Activated T-cell treated with anti-CD3 and anti-CD28 coated beads, Interleukin-2, amount 50 U/mL, for 48 hours (primary cell): ENCODE results near the gene TOE1.

Source experiments
- DNase-seq, 2 experiments: peaks; one replicate each; pipeline ENCODE4 v3.0.0-alpha.2; 2020

Gene TOE1

DNA sequence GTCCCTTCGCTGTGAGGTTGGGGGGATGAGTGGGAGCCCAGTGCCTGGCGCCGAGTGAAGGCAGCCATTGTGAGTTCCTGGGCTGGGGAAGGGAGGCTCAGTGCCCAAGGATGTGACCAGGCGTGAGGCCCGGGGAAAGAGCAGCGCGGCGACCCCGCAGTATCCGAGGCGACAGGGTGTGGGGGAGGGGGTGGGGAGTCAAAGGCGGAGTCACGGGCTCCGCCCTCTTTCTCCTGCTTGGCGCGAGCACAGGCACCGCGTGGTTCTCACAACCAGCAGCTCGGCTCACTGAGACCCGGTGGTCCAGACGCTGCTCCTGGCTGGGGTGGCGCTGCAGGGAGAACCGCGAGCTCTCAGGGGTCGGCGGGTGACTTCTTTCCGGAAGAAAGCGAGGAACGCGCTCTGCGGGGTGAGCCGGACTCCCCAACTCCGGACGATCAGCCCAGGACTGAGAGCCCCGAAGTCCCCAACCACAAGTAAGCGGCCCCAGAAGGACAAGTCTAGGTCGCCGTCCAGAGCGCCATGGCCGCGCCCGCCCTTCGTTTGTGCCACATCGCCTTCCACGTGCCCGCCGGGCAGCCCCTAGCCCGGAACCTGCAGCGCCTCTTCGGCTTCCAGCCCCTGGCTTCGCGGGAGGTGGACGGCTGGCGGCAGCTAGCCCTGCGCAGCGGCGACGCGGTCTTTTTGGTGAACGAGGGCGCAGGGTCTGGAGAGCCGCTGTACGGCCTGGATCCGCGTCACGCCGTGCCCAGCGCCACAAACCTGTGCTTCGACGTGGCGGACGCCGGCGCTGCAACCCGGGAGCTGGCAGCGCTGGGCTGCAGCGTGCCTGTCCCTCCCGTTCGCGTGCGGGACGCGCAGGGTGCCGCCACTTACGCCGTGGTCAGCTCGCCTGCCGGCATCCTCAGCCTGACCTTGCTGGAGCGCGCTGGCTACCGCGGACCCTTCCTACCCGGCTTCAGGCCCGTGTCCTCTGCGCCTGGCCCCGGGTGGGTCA lies 13.0 kb upstream of the TOE1 start, which contains the start of gene HPDL:
Gene HPDL (plus strand): TSS at position 269 of the 997 bp plus-strand sequence. CDS start 254 bp downstream, at position 523.
- DNase-seq, result peak; percentile 83 to 88

DNA sequence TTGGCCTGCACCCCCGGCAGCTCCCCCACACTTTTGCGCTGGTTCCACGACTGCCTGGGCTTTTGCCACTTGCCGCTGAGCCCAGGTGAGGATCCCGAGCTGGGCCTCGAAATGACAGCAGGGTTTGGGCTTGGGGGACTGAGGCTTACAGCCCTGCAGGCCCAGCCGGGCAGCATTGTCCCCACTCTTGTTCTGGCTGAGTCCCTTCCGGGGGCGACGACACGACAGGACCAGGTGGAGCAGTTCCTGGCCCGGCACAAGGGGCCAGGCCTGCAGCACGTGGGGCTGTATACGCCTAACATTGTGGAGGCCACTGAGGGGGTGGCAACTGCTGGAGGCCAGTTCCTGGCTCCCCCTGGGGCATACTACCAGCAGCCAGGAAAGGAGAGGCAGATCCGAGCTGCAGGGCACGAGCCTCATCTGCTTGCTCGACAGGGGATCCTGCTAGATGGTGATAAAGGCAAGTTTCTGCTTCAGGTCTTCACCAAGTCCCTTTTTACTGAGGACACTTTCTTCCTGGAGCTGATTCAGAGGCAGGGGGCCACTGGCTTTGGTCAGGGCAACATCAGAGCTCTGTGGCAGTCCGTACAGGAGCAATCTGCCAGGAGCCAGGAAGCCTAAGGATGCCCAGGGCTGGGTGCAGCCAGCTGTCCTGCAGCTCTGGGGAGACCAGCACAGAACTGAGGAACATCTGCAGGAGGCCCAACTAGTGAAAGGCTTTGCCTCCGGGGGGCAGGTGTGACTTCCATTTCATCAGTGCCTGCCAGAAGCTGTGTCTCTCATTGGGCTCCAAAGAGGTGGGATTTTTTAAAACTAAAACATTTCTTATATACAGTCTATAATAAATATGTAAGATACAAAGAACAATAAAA lies 12.1 kb upstream of the TOE1 start:
- peak; percentile 44 to 53 for DNase-seq

DNA sequence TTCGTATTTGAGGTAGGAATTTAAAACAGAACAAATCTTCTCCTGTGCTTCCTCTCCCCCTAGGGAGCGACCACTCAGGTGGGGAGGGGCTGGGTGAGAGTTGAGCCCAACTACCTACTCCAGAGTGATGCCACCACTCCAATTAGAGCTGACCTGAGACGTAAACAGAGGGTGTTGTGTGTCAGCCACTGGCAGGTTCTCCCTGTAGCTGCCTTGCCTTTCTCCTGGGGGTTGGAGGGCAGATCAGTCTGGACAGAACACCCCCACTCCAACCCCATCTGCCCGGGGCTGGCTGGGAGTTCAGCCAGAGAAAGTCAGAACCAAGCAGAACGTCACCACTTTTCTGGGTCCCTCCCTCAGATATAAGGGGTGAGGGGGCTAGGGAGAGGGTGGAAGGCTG lies 11.3 kb upstream of the TOE1 start:
- no peak for DNase-seq

DNA sequence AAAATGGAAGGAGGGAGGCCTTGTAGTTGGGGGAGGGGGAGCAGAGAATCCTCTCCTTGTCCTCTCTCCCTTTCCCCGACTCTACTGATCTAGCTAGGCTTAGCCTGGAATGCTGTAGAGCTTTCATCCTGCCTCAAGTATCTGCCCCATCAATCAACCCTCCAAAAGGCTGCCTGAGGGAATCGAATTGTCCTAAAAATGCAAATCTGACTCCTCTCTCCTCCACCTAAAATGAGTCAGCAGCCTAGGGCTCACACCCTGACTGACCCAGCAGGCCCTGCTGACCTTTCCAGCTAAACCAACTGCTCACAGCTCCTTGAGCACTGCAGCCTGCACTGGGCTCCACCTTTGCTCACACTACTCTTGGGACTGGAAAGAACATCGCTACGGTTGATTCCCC lies 10.5 kb upstream of the TOE1 start:
- no peak for DNase-seq

DNA sequence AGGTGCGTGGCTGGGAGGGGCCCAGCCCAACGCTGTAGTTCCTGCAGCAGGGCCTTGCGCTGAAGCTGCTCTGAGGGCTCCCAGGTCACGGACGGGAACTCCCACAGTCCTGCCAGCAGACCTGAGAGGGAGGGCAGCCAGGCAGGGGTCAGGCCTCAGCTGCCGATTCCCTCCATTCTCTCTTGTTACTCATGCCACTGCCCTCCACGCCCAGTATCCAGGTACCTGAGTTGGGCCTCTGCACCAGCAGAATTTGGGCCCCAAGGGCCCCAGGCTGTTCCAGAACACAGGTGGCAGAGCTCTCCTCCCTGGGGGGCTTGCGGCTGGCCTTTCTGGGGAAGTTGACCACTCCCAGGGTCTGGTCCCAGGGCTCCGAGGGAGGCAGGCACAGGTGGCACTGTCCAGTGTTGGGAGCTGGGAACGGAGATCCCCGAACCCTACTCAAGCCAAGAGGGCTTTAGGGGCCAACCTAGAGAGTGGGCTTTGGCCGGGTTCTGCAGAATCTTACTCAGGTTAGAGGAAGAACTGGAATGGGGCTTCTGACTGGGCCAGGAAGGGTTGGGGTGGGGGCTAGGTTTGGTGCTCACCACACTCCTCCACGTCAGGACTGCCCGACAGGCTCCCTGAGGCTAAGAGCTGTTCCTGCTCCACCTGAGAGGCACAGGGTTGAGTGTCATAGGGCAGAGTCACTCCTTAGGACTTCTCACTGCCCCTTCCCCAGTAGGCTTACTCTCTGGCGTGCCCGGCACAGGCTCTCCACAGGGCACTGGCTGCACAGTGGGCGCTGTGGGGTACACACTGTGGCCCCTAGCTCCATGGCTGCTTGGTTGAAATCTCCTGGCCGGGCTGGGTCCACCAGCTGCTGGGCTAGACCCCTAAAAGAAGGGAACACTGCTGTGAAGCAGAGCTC lies 8.3 kb upstream of the TOE1 start:
- no peak for DNase-seq

DNA sequence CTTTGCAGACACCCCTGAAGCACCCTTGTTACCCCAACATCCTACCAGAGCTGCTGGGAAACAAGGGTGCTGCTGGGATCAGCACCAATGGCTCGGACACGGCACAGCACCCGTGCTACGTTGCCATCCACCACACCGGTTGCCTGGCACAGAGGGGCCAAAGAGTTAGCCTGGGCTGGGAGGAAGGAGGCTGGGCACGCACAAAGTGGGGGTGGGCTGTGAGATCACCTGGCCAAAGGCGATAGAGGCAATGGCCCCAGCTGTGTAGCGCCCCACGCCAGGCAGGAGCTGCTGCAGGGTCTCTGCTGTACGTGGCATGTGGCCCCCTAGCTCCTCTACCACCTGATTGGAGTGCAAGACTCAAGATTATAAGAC lies 7.6 kb upstream of the TOE1 start:
- DNase-seq, result no peak

DNA sequence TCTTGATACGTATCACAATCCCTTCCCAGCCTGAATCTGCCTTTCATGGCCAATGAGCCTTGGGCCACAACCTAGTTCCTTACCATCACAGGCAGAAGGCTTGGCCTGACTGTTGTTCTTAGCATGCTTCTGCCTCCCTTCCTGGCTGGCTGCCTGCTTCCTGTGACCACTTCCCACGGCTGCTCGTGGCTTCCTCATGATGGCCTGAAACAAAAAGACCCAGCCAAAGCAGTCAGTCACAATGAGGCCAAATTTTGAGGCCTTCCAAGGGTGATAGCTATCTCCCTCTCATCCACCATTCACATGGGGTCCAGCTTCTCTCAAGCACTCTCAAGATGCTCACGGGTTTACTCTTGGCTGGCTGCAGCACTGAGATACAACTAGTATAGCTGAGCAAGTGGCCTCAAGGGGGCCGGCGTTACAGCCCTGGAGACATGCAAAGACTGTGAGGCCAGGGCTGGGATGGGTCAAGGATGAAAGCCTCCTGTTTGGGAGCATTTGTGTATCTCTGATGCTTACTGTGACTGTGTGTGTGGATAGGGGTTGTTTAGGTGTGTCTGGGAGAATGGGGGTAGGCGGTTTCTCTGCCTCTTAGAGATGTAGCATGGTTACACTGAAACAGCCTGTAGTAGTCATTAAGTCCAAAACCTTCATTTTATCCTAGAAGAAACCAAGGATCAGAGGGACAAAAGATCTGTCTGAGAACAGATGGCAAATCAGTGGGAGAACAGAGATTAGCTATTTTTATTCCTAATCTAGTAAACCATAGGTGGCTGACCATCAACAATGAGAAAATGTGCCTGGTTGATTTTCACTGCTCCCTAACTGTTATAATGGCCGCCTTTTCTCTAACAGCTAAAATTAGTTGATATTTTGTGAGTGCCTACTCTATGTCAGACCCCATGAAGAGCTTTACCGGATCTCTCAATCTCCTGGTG lies 5.4 kb upstream of the TOE1 start:
- DNase-seq, result no peak

DNA sequence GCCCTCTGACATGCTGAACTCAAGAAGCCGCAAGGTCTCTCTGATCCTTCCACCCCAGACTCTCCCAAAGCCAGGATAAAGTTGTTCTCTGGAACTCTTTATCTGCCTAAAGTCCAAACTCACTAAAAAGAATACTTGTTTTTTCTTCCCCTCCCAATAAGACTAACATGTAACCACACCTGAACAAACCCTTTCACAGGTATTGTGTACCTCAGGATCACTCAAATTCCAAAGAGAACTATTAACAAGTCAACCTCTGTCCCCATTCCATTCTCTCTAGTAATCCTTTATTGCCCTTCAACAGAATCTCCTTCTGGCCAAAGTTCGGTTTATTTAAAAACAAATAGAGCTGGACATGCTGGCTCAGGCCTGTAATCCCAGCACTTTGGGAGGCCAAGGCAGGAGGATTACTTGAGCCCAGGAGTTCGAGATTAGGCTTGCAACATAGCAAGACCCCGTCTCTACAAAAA lies 4.1 kb upstream of the TOE1 start:
- DNase-seq, result no peak

DNA sequence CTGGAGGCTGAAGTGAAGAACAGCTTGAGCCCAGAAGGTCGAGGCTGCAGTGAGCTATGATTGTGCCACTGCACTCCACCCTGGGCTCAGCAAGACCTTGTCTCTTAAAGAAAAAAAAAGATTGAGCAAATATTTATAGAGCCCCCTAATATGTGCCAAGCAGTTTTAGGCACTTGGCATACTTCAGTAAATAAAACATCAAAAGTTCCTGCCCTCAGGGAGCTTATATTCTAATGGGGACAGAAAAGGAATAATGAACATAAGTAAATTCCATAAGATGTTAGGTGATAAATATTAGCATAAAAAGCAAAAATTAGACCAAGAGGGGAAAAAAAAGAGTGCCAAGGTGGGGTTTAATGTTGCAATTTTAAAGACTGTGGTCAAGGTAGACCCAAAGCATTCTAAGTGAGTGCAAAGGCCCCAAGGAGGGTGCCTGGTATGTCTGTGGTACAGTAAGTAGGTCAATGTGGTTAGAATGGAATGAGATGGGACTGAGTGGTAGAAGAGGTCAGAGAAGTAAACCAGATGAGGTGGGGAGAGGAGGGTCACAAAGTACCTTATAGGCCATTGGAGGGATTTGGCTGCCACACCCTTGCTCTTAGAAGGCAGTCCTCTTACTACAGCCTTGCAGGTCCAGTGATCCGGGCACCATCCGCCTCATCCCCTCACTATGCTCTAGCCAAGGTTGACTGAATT lies 2.2 kb upstream of the TOE1 start:
- DNase-seq, result no peak

DNA sequence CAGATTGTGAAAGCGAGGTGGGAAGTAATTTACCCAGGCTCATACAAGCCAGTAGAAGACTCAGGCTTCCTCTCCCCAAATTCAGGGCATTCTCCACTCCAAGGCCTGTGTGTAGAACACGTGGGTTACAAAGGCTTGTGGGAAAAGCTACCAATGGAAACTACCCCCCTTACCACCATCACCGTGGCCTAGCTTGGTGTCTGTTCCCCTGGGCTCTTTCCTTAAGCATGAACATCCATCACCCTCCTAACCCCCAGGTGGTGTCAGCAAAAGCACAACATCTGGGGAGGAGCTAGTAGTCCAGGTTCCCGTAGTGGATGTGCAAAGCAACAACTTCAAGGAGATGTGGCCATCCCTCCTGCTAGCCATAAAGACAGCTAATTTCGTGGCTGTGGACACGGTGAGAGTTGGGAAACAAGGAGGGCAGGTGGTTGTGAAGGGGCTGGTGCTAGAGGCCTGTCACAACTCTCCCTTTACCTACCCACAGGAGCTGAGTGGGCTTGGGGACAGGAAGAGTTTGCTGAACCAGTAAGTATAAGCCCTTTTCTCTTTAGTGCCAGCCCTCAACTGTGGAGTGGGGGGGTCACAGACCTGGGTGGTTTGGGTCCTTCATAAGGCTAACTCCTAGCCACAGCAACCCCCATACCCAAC lies 971 bp downstream of the TOE1 start:
- DNase-seq, result peak; percentile 52 to 53

DNA sequence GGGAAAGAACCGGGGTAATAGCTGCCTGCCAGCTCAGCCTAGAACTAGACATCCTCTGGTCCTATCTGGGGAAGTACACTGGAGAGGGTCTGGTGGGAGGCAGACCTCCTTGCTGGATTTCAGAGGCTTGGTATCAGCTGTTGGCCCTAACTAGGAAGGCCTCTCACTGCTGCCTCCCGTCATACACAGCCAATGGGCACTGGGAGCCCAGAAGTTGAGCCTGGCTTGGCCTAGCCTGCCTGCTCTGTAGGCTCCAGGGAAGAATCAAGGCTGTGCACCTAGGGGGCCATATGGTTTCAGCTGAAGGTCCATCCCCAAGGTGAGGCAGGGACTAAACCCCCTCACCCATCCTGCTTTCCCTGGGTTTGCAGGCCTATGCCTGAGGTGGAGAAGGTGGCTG lies 4.5 kb downstream of the TOE1 start:
- no peak for DNase-seq

DNA sequence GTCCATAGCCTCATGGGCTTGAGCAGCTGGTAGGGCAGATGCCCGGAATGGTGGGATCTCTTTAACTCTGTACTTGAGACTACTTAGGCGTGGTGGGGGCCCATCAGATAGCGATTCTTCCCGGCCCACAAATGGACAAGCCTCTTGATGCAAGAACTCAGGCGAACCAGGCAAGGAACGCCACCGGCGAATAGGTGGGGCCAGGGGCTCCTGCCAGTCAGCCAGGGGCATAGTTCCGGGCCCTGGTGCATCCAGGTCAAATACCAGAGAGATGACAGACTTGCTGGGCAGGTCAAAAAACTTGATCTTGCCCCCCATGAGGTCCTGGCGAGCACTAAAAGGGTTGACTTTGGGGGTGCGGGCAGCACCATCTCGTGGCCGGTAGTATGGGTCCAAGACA lies 5.0 kb downstream of the TOE1 start:
- peak in 1 of 2 experiments; percentile 24 for DNase-seq

DNA sequence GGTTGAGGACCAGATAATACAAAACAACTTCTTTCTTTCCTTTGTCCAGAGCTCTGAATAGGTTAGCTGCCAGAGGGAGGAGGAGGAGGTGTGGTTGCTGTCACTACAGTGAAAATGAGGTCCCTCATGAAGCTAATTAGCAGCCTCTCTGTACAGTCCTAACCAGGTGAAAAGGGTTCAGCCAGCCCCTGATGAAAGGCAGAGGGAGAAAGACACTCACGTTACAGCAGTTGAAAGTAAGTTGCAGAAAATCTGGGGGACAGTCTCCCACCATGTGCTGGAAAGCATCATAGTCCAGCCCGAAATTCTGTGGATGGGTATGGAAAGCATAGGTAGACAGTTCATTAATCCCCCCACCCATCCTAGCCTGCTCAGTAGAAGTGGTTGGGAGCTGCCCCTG lies 6.5 kb downstream of the TOE1 start:
- peak in 1 of 2 experiments; percentile 24 for DNase-seq

DNA sequence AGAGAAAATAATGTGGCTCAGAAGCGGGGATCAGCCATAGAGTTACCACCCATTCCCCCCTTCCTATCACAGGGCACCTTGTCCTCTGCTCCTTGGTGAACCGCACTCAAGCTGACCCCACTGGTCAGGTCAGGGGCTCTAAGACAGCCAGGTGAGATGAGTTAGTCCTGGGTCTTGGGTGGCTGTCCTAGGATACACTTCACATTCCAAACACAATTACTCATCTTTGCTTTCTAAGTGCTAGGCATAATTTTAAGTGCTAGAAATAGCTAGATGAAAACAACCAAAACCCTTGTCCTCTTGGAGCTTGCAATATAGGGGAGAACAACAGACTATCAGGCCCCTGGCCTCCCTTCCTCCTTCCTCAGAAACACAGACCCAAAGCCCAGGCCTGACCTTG lies 8.1 kb downstream of the TOE1 start:
- no peak for DNase-seq

DNA sequence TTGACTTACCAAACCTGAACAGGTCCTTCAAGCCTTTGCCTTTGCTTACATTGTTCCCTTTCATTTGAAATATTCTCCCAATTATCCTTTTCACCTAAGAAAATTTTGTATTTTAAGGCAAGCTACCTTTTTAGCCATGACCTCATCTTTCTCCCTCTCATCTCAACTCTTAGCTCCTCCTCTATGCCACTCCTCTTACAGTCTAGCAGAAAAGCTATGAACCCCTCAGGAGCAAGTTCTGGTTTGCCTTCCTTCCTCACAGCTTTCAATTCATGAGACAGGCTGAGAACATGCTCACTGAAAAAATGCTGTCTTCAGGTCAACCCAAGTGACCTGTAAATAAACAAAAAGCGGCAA lies 8.6 kb downstream of the TOE1 start:
- DNase-seq, result no peak

DNA sequence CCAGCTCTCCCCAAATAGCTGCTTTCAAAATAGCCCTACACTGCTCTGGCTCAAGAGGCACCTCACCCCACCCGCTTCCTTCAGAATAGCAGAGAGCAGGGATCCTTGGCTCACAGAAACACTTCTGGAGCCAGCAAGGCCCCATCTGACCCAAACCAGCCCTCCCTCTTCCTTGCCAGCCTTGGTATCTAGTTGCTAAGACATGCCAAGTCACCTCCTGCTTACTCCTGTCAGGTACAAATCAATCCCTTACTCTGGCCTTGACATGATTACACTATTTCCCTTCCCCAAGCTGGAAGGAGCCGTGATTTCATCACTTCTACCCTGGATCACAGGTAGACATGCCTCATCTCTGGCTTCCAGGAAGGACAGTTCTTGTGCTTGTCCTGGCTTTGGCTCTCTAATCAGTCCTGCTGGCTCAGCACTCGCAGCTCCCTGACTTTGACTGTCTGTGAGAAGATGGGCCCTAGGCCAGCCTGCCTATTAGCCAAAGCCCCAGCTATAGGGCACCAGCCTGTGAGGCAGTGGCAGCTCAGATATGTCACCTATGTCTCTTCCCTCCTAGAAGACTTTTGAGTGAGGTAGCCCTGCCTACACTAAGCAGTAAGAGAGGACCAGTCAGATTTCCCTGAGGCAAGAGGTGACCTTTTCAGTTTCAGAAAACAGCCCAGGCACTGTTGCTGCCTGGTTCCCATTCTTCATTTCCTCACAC lies 9.2 kb downstream of the TOE1 start:
- no peak for DNase-seq

DNA sequence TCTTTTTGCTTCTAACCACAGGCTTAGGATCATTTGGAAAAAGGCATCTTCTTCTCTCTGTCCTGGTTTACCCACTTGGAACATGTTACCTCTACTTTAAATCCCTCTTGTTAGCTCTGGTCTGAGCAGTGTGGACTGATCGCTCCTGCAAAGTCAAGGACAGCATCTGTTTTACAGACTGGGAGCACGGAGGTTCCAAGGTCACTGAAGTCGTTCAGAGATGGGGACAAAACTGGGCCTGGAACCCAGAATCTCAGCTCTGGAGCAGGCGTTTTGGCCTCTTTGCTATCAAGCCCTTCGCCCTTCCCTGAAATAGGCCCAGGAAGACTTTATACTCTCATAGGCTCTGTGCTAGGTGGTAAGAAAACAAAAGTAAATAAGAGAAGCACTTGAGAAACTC lies 11.5 kb downstream of the TOE1 start:
- no peak for DNase-seq

DNA sequence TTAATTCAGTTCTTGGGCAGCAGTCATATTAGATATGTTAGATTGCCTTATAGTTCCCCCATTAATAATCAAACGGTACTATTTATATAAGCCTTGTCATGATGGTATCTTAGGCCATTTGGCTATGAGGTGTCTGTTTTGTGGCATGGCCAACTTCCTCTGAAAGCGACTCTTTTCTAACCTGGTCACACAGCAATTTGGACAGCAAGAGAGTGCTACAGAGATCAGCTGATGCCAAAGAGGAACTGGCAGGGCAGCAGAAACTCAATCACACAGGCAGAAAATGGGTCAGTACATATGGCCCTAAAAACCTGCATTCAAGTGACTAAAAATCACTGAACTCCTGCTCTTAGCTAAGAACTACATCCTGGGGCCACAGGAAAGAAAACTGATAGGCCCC lies 13.7 kb downstream of the TOE1 start:
- DNase-seq, result no peak

DNA sequence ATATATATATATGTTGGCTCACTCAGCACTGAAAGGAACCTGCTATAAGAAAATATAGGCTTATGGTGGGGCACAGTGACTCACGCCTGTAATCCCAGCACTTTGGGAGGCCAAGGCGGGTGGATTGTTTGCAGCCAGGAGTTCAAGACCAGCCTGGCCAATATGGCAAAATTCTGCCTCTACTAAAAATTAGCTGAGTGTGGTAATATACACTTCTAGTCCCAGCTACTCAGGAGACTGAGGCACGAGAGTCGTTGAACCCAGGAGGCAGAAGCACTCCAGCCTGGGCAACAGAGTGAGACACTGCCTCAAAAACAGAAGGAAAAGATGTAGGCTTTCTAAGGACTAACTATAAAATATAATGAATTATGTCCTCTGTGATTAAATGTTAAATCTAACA lies 14.9 kb downstream of the TOE1 start:
- no peak for DNase-seq

DNA sequence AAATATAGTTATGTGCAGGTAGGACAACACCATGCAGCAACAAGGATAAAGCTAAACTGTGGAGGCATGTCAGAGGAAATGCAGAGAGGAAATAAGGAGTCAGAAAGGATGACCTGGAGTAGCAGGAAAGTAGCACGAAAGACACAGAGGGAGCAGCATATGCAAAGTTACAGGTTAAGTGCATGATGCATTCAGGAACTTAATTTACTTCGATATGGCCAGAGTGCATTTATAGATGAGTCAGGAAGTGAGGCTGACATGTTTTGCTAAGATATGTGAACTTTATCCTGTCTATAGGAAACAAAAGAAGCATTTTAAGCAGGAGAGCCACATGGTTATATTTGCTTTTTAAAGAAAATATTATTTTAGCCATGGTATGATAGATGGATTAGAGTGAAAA lies 15.7 kb downstream of the TOE1 start:
- DNase-seq, result no peak
